ENCODE data around the gene SLC25A47. TPM values are rescaled to one million over a fixed set of nuclear protein-coding genes. Genes with fewer than 3 reads are reported as not detected.

Gene SLC25A47, protein sequence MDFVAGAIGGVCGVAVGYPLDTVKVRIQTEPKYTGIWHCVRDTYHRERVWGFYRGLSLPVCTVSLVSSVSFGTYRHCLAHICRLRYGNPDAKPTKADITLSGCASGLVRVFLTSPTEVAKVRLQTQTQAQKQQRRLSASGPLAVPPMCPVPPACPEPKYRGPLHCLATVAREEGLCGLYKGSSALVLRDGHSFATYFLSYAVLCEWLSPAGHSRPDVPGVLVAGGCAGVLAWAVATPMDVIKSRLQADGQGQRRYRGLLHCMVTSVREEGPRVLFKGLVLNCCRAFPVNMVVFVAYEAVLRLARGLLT
- total RNA-seq (2022; extraction: Qiagen RNA extraction): not detected in 5 replicates

DNA sequence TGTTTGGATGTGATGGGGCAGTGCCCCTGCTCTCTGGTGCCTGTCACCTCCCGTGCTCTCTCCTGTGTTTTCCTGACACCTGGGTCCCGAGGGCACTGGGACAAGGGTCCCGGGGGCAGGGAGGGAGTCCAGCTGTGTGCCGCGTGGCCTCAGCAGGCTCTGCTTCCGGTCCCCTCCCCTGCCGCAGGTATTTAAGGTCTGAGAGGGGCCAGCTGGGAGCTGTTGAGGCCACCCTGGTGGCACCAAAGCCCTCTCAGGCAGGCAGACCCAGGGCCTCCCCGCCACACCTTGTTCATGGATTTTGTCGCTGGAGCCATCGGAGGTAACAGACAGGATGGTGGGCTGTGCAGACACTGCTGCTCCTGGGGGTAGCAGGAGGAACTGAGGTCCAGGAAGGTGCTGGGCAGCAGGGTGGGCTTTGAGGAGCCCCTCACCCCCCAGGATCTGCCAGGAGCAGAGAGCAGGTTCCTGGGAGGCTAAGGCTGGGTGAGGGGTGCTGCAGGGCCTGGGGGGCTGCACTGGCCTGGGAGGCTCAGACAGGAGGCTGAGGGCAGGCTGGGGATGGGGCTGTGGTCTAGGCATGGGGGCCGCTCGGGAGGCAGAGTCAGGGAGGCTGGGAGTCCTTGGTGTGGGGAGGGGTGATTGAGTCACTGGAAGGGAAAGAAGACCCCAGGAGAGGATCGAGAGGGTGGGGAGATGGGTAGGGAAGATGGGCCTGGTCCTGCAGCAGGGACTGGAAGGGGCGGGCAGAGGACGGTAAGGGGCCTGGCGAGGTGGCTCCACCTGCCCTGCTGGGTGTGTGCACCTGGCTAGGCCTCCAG lies at the start of gene SLC25A47:
SLC25A47 (plus strand) TSS at position 219 of the 821 bp plus-strand sequence; CDS start at position 295, 76 bp downstream.

DNA sequence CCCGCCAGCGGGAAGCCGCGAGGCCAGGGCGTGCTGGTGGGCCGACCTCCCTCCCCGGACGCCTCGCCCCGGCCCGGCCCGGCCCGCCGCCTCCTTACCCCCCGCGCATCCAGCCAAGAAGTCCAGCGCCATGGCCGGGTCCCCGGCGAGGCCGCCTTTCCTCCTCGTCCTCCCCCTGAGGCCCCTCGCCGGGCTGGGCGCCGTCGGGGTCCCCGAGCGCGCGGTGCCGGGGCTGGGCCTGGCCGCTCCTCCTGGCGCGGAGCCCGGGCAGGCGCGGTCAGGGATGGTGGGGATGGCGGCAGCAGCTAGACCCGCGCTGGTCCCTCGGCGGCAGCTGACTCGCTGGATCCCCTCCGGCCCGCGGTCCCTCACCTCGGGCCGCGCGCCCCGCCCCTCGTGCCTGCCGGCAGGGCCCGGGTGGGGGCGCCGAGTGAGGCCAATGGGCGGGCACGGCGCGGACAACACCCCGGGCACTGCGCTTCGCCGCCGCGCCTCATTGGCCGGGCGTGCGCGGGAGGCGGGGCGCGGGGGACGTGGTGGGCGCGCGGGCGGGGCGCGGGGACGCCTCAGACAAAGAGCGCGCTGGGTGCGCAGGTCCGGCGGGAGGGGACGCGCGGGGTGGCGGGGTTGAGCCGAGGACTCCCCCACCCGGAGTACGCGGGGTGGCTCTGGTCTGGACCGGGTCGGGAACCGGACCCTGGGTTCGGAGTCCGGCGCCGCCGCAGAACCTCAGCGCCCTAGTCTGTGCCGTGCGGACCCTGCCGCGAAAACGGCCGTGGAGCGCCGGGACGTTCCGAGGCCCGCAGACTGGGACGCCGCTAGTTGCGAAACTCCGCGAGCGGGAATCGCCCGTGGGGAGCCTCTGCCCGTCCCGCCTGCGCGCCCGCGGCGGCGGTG lies 16.8 kb upstream of the SLC25A47 start, which contains the start of gene SLC25A29:
SLC25A29 (minus strand) TSS at position 344 of the 897 bp plus-strand sequence; CDS start at position 132, 212 bp downstream.

DNA sequence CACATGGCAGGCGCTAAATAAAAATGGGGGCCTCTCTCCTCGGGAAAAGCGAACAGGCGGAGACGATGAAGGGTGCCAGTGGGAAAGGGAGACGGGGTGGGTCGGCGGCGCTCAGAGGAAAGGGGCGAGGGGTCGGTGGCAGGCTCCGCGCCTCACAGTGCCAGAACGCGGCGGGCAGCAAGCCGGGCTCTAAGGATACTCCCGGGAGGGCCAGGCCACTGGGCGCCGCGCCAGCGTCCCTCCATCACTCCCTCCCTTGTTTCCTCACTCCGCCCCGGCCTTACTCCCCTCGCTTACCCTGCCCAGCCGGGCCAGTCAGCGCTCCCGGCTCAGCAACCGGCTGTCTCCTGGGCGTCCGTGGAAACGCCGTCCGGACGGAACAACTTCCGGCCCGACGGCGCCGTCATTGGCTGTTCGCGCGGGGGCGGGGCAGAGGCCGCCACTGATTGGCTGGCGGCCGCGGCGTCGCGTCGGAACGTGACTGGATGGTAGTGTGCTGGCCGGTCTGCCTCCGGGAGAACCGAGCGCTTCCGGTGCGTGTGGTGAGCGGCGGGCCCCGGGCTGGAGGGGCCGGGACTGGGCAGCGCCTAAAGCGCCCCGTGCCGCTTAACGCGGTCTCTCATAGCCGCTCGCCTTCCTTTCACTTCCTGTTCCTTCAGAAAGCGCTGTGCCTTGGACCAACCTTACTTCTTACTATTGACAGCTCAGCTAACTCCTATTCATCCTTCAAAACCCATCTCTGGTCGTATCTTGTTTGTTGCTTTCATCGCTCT lies 53.0 kb downstream of the SLC25A47 start, which contains the start of gene WDR25:
WDR25 (plus strand) TSS at position 523 of the 773 bp plus-strand sequence.

Other genes starting within 250 kb of the SLC25A47 start
- 1.3 to 3.3 TPM (median 1.8 TPM) in 5 replicates for gene DEGS2, start 163.7 kb upstream of the SLC25A47 start, total RNA-seq (2022; extraction: Qiagen RNA extraction)
- 60.2 to 70.9 TPM (median 63.8 TPM) in 5 replicates for gene YY1, start 84.2 kb upstream of the SLC25A47 start, total RNA-seq (2022; extraction: Qiagen RNA extraction)
- 7.0 to 11.9 TPM (median 10.5 TPM) in 5 replicates for gene SLC25A29, start 16.9 kb upstream of the SLC25A47 start, total RNA-seq (2022; extraction: Qiagen RNA extraction)
- gene WDR25, start 53.1 kb downstream of the SLC25A47 start, total RNA-seq (2022; extraction: Qiagen RNA extraction): 8.6 to 11.8 TPM (median 9.7 TPM) in 5 replicates

All from A549 treated with Mapracorat at 1 μM for 4 hours (cell line).